Tibial nerve (tissue), 4 donors: ENCODE measurements around the gene ADAM10. TPM values are rescaled to one million over a fixed set of nuclear protein-coding genes. Genes with fewer than 3 reads are reported as not detected.

Experiments
- DNase-seq, 2 donors: peaks; one replicate each; pipeline ENCODE4 v3.0.0-alpha.2; 2019; ENCODE audit warnings: low spot score in 2 of 2
- H3K27ac ChIP-seq, 4 donors: fragments of 200-600 bp; sonication (generic) in 3 of 4; one replicate each; pipeline ENCODE4 v1.5.1; 2017 to 2019; ENCODE audit warnings: mild to moderate bottlenecking in 1 of 4
- H3K27me3 ChIP-seq, 2 donors: fragments of 200-600 bp; sonication (generic) in 1 of 2; one replicate each; pipeline versions ENCODE4 v1.5.1 to v1.6.0; 2017 to 2019
- H3K36me3 ChIP-seq, 3 donors: fragments of 200-600 bp; sonication (generic); one replicate each; pipeline ENCODE4 v1.5.1; 2018 to 2019
- H3K4me1 ChIP-seq, 4 donors: fragments of 200-600 bp; sonication (generic) in 3 of 4; one replicate each; pipeline ENCODE4 v1.5.1; 2017 to 2019
- H3K4me3 ChIP-seq, 4 donors: fragments of 200-600 bp; sonication (generic) in 3 of 4; one replicate each; pipeline ENCODE4 v1.5.1; 2017 to 2019; ENCODE audit warnings: mild to moderate bottlenecking in 1 of 4, moderate library complexity in 1 of 4
- H3K9me3 ChIP-seq, 4 donors: fragments of 200-600 bp; sonication (generic) in 3 of 4; one replicate each; pipeline ENCODE4 v1.5.1; 2017 to 2019
- CTCF ChIP-seq, 5 experiments: fragments of 200-600 bp in 3 of 5; fragments of 450-650 bp in 2 of 5; sonication (generic) in 3 of 5; IDR thresholded peaks; one replicate each; pipeline ENCODE4 v1.5.1; 2016 to 2019; ENCODE audit warnings: antibody characterized with exemption in 5 of 5, mild to moderate bottlenecking in 3 of 5, moderate library complexity in 2 of 5
- EP300 ChIP-seq, 2 donors: sonication (generic); formaldehyde crosslinking; IDR thresholded peaks; one replicate each; pipeline ENCODE4 v1.6.1; 2017; ENCODE audit warnings: antibody characterized with exemption in 2 of 2, mild to moderate bottlenecking in 1 of 2
- POLR2A ChIP-seq, 2 donors: fragments of 450-650 bp; IDR thresholded peaks; one replicate each; pipeline ENCODE4 v1.6.1; 2017; ENCODE audit warnings: antibody characterized with exemption in 2 of 2, mild to moderate bottlenecking in 2 of 2, moderate library complexity in 2 of 2
- WGBS, 2 donors: methylation state at CpG; one replicate each; pipeline ENCODE4 v1.1.5; 2018; 5-methylcytosine and 5-hydroxymethylcytosine counted together
- total RNA-seq, 4 donors: library from RNA; depleted of rRNA; stranded (reverse); fragments of >200 nt; gene quantifications; one replicate each; pipeline ENCODE4 v1.1.0, GENCODE V29; 2016

ADAM10 gene
- total RNA-seq, 4 donors from 2014 or later = 64.8 to 132 (median 94.3) TPM

GRCh38 chr15:58584789-58585461, 164.6 kb downstream of the ADAM10 start:
- 75 to 81% methylated on average over 6 of the region's 6 CpGs for WGBS, 2 donors
- H3K36me3 ChIP-seq = no peaks in the 10 kb centered on the region

DNA sequence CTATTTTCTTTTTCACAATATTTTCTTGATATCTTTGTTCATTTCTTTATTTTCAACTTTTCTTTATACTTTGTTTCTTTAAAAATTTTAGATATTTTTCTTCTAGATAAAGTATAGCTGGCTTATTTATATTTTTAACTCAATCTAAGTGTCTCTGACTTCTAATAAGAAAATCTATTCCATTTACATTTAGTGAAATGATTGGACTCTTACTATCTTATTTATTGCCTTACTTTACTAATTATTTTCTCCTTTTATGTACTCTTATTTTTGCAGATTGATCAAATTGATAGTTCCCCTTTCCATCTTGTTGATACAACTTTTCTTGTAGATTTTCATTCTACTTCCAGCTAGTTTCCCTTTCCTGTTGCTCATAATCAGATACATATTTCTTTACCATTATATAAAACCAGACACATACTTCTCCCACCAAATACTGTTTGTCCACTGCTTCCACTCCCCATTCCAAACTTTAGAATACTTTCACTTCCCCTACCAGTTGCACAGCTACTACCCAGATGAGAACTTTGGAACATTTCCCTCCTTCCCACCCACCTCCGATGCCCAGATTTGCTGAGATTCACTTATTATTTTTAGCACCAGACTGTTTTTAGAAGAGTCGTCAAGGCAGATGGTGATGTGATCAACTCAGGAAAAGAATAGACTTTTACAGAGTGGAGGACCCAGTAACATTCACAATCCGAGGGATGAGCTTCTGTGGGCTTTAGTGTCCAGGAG, 166.2 kb downstream of the ADAM10 start:
- no peaks in the 10 kb centered on the region for H3K36me3 ChIP-seq
- H3K4me1 ChIP-seq = no peaks in the 10 kb centered on the region
- no peak for DNase-seq
- H3K27me3 ChIP-seq = no peaks in the 10 kb centered on the region
- H3K4me3 ChIP-seq = no peak overlapping the region
- H3K27ac ChIP-seq = no peak overlapping the region
- WGBS, 2 donors = 66 to 68% methylated on average over 3 of the region's 3 CpGs
- TF ChIP-seq EP300 (IDR thresholded peaks at IDR 0.05) (peak in 1 of 2 donors; percentile 42), CTCF (IDR thresholded peaks at IDR 0.05) (no peak), POLR2A (IDR thresholded peaks at IDR 0.05) (no peak)
- H3K9me3 ChIP-seq = peaks cover 0 to 4% (median 0%) of the 10 kb centered on the region in 4 donors

More at GRCh38 chr15:58584789-58585461, 164.6 kb downstream of the ADAM10 start:
- Histone ChIP-seq H3K27ac (no peak overlapping the region), H3K4me1 (no peaks in the 10 kb centered on the region), H3K27me3 (no peaks in the 10 kb centered on the region), H3K4me3 (no peak overlapping the region), H3K9me3 (peaks cover 0 to 4% (median 0%) of the 10 kb centered on the region in 4 donors)
- TF ChIP-seq POLR2A (IDR thresholded peaks at IDR 0.05) = no peak
- no peak for TF ChIP-seq EP300 (IDR thresholded peaks at IDR 0.05)
- TF ChIP-seq CTCF (IDR thresholded peaks at IDR 0.05) = no peak
- DNase-seq = no peak

- Histone ChIP-seq H3K27ac (no peak overlapping the region), H3K4me3 (no peak overlapping the region), H3K36me3 (no peaks in the 10 kb centered on the region), H3K4me1 (no peaks in the 10 kb centered on the region), H3K27me3 (no peaks in the 10 kb centered on the region), H3K9me3 (peaks cover 0 to 4% (median 0%) of the 10 kb centered on the region in 4 donors)
- 75% methylated on average over 3 of the region's 3 CpGs for WGBS, 2 donors
- DNase-seq = no peak
- TF ChIP-seq CTCF (IDR thresholded peaks at IDR 0.05) = no peak
- TF ChIP-seq POLR2A (IDR thresholded peaks at IDR 0.05) = no peak
- TF ChIP-seq EP300 (IDR thresholded peaks at IDR 0.05) = no peak
Observed at GRCh38 chr15:58582160-58582559, 167.3 kb downstream of the ADAM10 start.

DNA sequence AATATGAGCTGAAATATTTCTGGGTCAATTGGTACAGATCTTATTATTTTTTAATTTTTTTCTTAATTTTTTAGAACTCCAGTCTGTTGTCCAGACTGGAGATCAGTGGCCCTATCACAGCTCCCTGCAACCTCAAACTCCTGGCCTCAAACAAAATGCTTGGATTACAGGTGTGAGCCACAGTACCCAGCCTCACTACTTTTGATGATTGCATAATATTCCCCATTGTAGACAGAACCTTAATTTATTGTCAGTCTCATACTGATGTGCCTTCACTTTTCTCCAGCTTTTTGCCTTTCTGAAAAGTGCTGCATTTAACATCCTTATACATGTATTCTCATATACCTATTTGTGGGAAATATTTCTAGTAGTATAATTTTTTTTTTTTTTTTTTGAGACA, 172.8 kb downstream of the ADAM10 start:
- Histone ChIP-seq H3K4me3 (no peak overlapping the region), H3K27ac (no peak overlapping the region), H3K36me3 (no peaks in the 10 kb centered on the region), H3K9me3 (no peaks in the 10 kb centered on the region), H3K27me3 (no peaks in the 10 kb centered on the region), H3K4me1 (no peaks in the 10 kb centered on the region)
- DNase-seq = no peak
- TF ChIP-seq EP300 (IDR thresholded peaks at IDR 0.05) = no peak
- TF ChIP-seq CTCF (IDR thresholded peaks at IDR 0.05) = no peak
- TF ChIP-seq POLR2A (IDR thresholded peaks at IDR 0.05) = no peak
